Measurements from ENCODE around the gene TAOK1.

DNA sequence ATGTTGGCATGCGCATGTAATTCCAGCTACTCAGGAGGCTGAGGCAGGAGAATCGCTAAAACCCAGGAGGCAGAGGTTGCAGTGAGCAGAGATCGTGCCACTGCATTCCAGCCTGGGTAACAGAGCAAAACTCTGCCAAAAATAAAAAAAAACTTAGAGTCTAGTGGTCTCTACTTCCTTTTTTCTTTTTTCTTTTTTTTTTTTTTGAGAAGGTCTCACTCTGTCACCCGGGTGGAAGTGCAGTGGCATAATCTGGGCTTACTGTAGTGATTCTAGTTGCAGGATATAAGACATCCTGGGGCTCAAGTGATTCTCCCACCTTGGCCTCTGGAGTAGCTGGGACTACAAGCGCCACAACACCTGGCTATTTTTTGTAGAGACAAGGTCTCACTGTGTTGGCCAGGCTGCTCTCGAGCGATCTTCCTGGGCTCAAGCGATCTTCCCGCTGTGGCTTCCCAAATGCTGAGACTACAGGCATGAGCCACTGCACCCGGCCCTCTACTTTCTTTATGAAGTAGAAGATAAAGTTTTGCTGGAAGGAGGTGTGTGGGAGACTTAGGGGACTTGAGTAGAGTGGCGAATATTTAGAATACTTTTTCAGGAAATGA, 47.9 kb upstream of the TAOK1 start:
- TF ChIP-seq, protein P1, sequence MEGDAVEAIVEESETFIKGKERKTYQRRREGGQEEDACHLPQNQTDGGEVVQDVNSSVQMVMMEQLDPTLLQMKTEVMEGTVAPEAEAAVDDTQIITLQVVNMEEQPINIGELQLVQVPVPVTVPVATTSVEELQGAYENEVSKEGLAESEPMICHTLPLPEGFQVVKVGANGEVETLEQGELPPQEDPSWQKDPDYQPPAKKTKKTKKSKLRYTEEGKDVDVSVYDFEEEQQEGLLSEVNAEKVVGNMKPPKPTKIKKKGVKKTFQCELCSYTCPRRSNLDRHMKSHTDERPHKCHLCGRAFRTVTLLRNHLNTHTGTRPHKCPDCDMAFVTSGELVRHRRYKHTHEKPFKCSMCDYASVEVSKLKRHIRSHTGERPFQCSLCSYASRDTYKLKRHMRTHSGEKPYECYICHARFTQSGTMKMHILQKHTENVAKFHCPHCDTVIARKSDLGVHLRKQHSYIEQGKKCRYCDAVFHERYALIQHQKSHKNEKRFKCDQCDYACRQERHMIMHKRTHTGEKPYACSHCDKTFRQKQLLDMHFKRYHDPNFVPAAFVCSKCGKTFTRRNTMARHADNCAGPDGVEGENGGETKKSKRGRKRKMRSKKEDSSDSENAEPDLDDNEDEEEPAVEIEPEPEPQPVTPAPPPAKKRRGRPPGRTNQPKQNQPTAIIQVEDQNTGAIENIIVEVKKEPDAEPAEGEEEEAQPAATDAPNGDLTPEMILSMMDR (IDR thresholded peaks at IDR 0.05), result no peak
- no peak for TF ChIP-seq POLR2A (IDR thresholded peaks at IDR 0.05)
